GM18909 (cell line): ENCODE data around the gene SLC12A6.
A peak's percentile ranks its signal among the peaks of the same experiment; 100 is the strongest.
"Not testable (repeated sequence)": the region's sequence is repeated elsewhere in the genome, so short reads cannot be mapped to it uniquely, and the experiment has no call there.

Experiments
- ATAC-seq: cut with Tn5 transposase; IDR thresholded peaks from one replicate; pipeline ENCODE4 v1.9.1; 2021; ENCODE audit warnings: mild to moderate bottlenecking; ENCODE audit not compliant: unreplicated experiment, poor library complexity

SLC12A6 gene

GRCh38 chr15:34358948-34359347, 21.4 kb upstream of the SLC12A6 start:
- no peak for ATAC-seq

- no peak for ATAC-seq
Observed at GRCh38 chr15:34358367-34358766, 20.8 kb upstream of the SLC12A6 start.

- no peak for ATAC-seq
Observed at GRCh38 chr15:34357653-34358052, 20.1 kb upstream of the SLC12A6 start.

- no peak for ATAC-seq
Observed at GRCh38 chr15:34355241-34355640, 17.7 kb upstream of the SLC12A6 start.

- no peak for ATAC-seq
Observed at GRCh38 chr15:34354286-34354685, 16.7 kb upstream of the SLC12A6 start.

GRCh38 chr15:34353627-34354026, 16.0 kb upstream of the SLC12A6 start:
- no peak for ATAC-seq

- ATAC-seq: not testable (repeated sequence)
Observed at GRCh38 chr15:34352996-34353395, 15.4 kb upstream of the SLC12A6 start.

DNA sequence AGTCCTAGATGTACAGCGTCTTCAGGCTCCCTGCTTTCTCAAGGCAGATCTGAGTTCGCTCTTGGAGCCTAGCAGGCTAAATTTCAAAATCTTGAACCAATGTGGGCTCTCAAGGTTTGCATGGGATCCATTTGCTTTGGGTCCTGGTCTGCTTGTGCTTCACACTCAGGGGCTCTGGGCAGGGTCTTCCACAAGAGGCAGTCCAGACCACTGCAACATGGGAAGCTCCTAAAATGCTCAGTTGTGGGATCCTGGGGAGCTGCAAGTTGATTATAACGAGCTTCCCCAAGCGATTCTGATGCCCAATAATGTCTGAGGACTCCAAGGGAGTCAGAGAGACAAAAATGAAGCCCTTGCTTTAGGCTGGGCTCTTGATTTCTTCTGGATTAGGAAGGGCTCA, 12.2 kb upstream of the SLC12A6 start:
- ATAC-seq: no peak

DNA sequence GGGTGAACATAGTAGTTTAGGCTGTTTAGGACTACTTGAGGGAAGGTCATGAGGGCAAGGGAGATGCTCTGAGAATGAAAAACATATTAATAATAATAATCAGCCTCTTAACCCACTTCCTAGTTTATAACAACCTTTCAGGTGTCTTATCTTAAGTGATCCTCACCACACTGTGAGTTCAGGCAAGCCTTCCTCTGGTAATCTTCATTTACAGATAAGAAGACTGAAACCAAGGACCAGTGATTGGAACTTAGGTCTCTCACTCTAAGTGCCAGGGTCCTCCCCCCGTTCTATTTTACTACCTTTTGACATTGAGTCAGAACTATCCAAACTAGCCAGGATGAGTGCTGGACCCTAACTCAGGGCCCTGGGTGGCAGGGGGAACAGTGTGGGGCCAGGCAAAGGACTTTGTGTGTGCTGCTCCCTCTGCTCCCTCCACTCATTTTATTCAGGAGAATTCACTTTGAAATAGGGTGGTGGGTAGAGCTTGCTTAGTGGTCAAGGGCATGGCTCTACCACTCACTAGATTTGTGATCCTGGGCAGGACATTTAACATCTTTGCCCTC, 11.2 kb upstream of the SLC12A6 start:
- ATAC-seq: no peak

- no peak for ATAC-seq
Observed at GRCh38 chr15:34347951-34348638, 10.5 kb upstream of the SLC12A6 start.

DNA sequence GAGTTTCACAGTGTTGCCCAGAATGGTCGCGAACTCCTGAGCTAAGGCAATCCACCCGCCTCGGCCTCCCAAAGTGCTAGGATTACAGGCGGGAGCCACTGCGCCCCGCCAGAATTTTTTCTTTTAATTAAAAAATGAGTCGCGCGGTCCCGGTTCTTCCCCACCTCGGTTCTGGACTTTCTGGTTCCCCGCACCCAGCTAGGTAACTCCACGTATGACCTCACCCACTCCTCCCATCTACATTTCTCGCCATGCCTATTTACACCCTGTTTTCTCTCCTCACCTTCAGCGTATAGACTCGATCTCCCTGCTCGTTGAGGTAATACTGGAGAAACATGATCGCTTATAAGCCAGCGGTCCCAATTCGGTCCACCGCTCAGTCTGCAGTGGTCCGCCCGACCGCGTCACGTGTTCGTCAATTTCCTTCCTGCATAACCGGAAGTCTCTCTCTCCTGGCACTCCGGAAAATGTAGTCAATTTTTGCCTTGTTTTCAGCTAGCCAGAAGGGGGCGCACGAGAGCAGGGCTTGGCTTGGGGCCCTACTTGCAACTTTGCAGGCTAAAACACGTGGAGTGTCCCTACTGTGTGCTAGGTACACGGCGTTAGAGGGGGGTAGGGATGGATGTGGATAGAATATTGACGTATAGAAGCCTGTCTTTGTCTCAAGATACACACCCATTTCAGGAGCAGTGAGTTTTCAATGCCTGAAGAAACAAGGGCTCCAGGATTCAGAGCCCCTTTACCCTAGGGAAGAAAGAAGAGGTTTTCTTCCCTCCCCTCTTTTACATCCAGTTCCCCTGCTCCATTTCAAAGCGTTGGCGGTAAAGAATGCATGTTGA, 5.4 kb upstream of the SLC12A6 start, which contains the start of the genes NOP10 and NUTM1:
NOP10 (minus strand) TSS at position 400 of the 839 bp plus-strand sequence; CDS start at position 337, 63 bp downstream.
NUTM1 (plus strand) TSS at position 579 of the 839 bp plus-strand sequence. CDS start 382 bp downstream, outside the sequence.
- ATAC-seq: peak; percentile 91

DNA sequence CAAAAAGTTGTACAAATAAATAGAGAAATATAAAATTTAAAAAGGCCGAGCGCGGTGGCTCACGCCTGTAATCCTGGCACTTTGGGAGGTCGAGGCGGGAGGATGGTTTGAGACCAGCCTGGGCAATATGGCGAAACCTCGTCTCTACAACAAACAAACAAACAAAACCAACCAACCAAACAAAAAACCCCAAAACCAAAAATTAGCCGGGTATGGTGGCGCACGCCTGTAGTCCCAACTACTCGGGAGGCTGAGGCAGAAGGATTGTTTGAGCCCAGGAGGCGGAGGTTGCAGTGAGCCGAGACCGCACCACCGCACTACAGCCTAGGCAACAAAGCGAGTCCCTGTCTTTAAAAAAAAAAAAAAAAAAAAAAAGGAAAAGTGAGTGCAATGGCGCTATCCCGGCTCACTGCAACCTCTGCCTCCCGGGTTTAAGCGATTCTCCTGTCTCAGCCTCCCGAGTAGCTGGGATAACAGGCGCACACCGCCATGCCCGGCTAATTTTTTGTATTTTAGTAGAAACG, 4.7 kb upstream of the SLC12A6 start:
- not testable (repeated sequence) for ATAC-seq

DNA sequence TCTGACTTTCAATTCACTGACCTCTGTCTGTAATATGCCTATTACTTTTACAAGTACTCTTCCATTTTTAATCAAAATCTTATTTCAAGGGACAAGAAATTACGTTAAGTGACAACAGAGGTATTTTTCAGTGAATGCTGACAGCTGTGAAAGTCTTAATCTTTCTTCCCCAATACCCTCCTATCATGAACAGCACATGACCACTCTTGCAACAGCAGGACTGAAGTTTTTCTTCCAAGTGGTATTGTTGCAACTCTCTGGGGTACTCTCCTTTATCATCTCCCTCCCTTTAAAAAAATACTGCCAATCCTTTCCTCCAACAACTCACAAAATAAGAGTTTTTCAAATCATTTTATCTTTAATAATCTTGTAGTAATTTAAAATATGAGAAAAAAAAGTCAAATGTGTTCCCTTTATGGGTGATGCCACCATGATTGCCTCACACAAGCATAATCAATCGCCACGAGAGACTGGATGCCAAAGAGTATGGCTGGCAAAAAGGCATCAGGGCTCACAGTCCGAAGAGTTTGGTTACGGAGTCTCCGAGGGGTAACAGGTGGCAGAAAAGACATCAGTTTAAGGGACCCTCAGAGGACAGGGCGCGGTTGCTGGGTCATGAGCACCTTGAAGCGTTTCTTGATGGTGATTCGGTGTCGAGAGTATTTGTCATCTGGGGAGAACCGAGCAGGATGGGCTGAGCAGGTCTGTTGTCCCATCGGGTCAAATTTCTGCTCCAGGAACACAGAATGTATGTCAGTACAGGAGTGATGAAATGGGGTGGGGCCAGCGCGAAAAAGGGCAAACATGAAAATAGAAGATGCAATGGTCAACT, 4.0 kb upstream of the SLC12A6 start:
- no peak for ATAC-seq

DNA sequence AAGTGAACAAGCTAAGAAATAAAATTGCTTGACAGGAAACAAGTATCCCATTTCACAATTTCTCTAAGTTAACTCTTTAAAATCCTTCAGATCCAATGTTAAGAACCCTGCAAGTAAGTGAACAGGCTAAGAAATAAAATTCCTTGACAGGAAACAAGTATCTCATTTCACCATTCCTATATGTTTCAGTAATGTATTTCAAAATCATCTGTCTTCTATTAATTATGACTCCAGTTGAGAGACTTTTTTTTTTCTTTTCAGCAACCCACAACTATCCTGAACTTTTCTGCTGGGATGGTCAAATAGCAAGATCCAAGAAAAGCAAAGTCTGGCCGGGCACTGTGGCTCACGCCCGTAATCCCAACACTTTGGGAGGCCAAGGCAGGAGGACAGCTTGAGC, 2.4 kb upstream of the SLC12A6 start:
- no peak for ATAC-seq

GRCh38 chr15:34338347-34338746, 766 bp upstream of the SLC12A6 start:
- no peak for ATAC-seq

DNA sequence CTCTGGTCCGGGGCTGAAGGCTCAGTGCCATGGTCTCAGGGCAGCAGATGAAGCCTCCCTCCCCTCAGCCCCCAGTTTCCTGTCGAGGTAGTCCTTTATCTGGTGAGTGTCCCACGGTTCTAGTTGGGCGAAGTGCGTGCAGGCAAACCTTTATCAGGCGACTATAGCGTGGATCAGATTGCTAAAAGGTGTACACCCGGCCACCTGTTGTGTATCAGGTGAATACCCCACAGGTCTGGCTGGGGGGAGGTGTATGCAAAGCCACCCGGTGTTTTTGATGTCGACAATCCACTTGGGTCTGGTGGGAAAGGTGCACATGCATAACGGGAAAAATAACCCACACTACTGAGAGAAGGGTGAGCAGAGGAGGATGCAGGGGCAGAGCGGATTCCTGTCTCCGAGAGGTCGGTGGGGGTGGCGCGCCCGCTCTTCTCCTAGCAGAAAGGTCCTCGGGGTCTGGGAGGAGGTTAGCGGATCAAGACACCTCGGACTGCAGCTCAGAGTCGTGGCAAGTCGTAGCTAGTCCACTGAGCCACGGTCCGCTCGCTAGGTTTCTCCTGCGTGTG, 507 bp downstream of the SLC12A6 start:
- ATAC-seq: peak; percentile 13

GRCh38 chr15:34336231-34336990, 1.2 kb downstream of the SLC12A6 start:
- no peak for ATAC-seq

DNA sequence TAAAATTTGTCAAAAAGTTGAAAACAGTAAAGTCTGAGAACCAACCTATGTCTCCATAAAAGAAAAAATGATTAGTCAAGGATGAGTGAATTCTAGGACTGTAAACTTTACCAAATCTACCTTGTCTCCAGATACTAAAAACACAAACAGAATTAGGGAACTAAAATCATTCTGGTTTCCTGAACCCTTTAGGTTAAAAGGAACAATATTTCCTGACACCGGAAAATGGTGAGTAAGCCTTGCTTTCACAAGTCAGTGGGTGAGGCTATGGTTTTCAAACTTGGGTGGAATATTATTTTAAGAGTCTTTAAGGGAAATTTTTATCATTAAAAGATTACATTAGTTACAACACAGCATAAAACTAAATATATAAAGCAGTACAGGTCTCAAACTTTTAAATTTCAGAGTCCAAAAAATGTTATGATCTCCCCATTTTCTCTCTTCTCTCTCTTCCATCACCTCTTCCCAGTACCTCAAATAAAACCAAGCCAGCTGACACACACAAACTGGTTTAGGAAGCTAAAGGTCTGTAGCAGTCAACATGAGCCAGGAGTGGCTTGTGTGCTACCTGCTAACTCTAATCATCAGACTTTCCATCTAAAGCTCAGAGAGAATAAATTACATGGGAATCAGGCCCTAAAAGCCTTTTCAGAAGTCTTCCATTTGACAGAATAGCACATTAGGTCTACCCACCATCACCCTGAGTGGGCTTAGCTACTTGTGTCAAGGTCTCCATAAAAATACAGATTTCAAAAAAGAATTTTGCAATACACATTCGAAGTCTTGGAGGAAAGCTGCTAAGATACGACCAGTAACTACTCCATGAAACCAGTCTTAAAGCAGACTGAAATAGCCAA, 2.2 kb downstream of the SLC12A6 start:
- no peak for ATAC-seq
